ENCODE results near the gene EGFR.

- TF ChIP-seq CTCF (conservative IDR thresholded peaks at IDR 0.05 in 1 of 2, IDR thresholded peaks at IDR 0.05 in 1 of 2; ENCODE audit: low read depth in 1 of 2, low read length in 2 of 2) (no peak), EZH2 (IDR thresholded peaks at IDR 0.05; ENCODE audit: low read length, missing control alignments) (no peak)
Observed at GRCh38 chr7:55019191-55019690, 424 bp downstream of the EGFR start.

All from fibroblast of lung (primary cell).